ENCODE measurements around the gene PVALB.

The PVALB gene

DNA sequence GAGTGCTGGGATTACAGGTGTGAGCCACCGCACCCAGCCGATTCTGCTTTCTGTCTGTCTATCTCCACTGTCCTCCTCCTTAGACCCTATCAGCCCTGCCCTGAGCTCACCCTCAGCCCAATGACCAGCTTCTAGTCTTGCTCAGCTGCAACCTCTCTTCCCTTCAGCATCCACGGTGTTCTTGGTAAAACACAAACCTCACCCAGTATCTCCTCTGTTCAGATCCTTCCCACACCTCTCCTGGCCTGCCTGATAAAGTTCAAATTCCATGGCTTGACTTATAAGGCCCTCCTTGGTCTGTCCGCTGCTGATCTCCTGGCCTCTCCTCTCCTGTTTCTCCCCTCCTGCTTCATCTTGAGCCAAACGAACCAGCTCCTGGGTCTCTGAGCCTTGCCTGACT is 29.4 kb upstream of the PVALB start:
- no peak for DNase-seq (ENCODE audit: low read depth)

DNA sequence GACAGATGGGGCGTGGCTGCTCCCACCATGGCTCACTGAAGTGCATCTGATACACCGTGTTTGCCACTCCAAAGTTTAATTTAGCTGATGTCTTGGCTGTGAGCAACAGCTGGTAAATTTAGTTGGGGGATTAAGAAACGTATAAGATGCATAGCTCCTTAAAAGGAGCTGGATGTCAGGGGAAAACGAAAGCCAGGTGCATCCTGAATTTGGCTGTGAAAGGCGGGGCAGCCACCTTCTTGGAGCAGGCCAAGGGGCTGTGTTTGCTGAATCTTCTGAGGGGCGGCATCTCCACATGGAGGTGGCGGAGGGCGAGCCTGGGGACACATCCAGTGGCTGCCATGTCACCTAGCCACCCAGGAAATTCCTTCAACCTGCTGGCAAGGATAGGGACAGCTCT is 23.3 kb upstream of the PVALB start:
- DNase-seq (ENCODE audit: low read depth): no peak

DNA sequence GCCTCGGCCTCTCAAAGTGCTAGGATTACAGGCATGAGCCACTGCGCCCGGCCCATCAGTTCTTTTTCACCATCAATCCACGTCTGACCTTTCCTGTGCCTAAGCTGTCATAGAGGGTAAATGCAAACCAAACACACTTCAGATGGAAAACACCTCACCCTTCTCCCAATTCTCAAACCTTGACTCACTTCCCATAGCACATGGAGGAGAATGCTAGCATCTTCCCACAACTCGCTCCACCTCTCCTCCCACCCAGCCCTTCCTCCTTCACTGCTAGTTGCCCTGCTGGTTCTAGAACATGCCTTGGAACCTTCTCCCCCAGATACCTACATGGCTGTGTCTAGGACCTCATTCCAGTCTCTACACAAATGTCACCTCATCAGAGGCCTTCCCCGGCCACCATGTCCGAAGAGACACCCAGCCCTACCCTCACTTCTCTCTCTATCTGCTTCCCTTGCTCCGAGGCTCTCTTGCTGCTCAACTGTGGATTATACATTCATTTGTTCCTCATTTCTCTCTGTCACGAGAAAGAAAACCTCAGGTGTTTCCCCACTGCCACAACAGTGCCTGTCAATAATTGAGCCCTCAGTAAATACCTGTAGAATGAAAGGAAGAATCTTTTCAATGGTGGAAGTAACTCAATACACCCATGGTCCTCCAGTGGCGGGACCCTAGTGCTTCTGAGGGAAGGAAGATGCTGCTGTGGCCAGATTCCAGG is 22.7 kb upstream of the PVALB start:
- no peak for DNase-seq (ENCODE audit: low read depth)

DNA sequence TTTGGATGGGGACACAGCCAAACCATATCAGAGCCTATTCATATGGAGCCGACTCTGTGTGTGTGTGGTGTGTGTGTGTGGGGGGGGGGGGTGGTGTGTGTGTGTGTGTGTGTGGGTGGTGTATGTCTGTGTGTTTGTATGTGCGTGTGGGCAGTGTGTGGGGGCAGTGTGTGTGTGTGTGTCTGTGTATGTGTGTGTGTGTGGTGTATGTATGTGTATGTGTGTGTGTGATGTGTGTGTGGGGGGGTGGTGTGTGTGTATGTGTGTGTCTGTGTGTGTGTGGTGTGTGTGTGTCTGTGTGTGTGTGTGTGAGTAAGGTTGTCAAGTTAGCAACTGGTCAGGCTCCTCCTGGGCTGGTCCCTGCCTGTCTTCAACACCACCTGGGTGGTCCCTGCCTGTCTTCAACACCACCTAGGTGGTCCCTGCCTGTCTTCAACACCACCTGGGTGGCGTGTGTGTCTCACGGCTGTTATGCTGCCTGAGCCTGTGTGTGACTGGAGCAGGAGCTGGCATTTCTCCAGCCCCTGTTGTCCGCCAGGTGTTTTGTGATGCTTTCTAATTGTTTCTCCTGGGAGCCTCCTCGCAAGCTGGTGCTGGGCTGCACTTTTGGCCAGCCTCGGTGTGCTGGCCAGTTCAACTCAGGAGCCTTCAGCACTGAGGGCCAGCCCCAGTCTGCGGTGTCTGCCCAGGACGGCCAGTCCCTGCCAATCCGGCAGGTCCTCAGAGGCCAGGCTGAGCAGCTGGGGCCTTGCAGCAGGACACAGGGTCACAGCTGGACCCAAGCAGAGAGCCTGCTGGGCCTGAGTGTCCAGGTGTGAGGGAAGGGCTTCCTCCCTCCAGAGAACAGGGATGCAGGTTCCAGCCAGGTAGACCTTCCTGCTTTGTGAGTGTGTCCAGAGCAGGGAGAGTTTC is 21.5 kb upstream of the PVALB start:
- no peak for DNase-seq (ENCODE audit: low read depth)

DNA sequence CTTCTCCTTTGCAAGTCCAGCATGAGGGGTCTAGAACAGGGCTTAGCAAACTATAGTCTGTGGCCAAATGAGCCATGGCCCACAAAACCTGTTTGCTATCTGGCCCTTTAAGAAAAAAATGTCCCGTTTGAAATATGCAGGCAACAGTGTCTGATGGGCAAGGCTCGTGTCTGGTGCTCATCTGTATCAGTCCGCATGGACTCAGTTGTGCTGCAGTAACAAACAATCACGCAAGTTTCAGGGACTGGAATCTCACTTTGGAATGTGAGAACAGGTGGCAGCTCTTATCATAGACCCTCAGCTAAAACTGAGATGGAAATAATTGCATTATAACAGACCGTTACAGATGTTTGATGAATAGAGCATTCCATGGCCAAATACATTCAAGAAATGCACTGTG is 19.1 kb upstream of the PVALB start:
- no peak for DNase-seq (ENCODE audit: low read depth)

DNA sequence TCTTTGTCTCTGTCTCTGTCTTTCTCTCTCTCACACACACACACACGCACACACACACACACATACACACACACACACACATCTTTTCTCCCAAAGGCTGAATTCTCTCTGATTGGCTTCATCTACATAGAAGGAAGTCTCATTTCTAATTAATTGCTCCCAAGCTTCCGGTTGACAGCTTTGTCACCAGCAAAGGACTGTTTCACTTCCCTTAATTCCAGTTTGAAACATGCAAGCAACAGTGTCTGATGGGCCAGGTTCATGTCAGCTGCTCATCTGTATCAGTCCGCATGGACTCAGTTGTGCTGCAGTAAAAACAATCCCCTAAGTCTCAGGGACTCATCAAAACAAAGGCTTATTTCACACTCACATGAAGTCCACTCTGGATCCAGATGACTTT is 16.2 kb upstream of the PVALB start:
- no peak for DNase-seq (ENCODE audit: low read depth)

DNA sequence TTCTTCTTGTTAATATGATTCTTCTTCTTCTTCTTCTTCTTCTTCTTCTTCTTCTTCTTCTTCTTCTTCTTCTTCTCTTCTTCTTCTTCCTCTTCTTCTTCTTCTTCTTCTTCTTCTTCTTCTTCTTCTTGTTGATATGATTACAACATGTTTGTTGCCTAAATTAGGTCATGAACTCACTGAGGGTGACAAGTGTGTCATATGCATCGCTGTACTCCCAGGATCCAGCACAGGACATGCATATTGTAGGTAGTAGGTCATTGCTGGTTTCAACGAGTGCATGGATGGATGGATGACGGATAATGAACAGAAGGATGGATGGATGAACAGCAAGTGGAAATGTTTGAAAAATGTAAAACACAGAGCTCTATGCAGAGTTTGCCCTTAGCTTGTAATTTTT is 14.9 kb upstream of the PVALB start:
- no peak for DNase-seq (ENCODE audit: low read depth)

DNA sequence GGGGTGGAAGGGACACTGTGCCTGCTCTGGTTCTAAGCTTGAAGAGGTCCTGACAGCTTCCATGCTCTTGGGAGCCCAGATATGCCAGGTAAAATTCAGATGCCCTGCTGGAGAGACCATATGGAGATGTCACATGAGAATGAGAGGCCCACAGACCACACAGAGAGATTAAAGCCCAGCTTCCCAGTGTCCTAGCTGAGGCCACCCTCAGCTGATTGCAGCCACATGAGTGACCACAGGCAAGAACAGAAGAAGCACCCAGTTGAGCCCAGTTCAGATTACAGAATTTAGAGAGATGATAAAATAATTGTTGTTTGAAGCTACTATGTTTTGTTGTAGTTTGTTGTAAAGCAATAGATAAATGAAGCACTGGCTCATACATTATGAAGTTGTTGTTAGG is 14.4 kb upstream of the PVALB start:
- no peak for DNase-seq (ENCODE audit: low read depth)

DNA sequence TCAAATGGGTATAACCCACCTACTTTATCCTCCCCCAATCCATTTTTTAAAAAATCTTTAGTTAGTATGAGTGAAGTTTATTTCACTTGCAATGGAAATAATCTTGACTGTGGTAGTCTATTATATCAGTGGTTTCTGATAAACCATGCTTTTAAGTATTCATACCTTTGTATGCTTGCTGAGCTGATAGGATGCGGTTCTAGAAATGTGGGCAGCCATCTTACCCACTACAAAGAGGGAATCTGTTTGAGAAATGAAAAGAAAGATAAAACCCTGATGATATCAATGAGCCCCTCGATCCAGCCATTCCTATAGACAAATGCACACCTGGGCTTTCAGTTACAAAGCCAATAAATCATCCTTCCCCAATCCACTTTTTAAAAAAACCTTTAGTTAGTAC is 13.8 kb upstream of the PVALB start:
- DNase-seq (ENCODE audit: low read depth): no peak

DNA sequence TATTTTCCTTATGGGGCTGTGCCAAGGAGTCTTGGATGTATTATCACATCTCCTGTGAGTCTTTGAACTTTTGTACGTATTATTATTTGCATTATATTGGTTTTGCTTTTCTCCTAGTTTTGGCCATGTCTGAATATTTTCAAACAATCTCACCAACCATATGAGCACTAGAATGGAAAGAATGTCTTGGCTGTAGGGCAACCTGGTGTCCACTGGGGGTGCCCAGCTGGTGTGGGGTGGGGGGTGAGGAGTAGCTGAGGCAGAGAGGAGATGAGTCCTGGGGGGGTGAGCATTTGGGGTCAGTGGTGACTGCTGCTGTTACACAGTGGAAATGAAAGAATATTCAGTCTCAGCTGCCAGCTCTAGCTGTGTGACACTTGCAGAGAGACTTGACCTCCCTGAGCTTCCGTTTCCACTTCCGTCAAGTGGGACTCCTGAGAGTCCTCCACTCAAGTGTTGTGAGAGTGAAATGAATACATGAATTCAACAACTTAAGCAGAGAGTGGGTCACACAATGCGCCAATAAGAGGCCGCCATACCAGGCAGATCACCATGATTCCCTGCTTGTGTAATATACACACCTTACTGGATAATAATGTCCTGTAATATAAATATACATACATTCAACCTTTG is 12.7 kb upstream of the PVALB start:
- no peak for DNase-seq (ENCODE audit: low read depth)

DNA sequence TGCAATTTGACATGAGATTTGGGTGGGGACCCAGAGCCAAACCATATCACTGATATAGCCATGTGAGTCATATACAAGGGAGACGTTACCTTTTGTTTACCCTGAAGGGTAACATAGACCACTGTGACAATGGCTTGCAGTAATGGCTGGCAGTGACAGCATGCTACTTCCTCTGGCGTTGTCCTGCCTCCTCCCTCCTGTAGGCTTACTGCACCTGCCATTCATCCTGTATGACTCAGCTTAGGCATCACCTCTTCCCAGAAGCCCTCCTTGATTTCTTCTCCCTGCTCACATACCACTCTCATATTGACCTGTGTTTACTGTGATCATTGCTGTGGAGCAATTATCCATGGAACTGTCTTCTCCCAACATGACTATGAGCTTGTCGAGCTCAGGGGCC is 12.0 kb upstream of the PVALB start:
- DNase-seq (ENCODE audit: low read depth): no peak

DNA sequence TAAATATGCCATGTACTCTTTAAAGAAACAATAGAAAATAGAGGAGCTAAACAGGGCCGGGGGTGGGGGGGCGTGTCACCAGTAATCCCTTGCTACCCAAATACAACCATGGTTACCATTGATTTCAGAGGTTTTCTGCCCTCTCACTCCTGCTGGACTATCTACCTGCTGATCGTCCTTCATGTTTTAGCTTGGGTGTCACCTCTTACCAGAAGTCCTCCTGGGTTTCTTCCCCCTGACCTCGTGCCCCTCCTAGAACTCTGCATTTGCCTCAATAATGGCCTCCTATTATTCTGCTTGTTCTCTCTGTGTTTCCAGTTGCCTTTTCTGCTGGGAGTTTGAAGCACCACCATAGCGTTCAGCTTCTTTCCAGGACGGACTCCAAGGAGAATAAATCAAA is 9.4 kb upstream of the PVALB start:
- DNase-seq (ENCODE audit: low read depth): no peak

DNA sequence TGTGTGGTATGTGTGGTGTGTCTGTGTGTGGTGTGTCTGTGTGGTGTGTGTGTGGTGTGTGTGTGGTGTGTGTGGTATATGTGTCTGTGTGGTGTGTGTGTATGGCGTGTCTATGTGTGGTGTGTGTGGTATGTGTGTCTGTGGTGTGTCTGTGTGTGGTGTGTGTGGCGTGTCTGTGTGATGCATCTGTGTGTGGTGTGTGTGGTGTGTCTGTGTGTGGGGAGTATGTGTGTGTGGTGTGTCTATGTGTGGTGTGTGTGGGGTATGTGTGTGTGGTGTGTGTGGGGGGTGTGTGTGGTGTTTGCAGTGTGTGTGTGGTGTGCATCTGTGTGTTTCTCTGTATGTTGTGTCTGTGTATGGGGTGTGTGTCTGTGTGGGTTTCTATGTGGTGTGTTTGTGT is 7.8 kb upstream of the PVALB start:
- no peak for DNase-seq (ENCODE audit: low read depth)

DNA sequence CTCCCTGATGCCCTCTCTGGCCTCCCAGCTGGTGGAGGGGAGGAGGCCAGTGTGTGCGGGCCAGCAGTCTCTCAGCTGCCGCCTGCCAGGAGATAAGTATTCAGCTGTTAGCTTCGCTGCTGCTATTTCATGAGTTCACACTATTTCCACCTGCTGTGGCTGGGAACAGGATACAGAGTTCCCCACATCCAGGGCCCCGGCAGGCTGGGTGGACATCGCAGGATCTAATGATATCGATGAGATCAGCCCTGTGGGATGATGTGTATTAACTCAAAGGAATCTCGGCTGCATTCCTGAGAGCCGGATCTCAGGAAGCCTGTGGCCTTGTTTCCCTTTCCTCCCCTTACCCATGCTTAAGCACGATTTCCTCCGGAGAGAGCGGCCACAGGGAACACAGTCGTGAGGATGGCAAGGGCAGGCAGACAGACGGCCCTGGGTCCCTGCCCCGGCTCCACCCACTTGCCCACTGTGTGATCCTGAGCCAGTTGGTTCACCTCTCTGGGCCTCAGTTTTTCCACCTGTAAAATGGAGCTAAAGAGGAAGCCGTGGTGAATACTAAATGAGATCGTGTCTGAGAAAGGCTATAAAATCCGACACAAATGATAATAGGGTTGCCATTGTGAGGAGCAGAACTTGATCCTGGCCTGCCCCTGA is 6.5 kb upstream of the PVALB start:
- no peak for DNase-seq (ENCODE audit: low read depth)

DNA sequence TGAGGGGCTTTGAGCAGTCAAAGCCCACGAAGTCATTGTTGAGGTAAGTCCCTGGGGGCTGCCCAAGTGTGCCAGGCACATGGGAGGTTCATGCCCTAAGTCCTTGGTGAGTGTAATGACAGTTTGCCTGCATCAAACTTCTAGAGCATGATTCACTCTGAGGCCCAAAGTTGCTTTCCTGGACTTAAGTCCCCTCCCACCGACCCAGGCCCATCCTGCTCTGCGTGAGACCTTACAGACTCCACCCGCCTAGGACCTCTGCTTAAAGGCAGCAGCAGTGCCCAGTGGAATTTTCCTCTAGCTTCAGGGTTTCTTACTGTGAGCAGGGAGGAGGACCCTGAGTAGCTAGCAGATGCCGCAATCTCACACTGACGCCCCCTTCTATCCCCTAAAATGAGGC is 5.7 kb upstream of the PVALB start:
- DNase-seq (ENCODE audit: low read depth): no peak

DNA sequence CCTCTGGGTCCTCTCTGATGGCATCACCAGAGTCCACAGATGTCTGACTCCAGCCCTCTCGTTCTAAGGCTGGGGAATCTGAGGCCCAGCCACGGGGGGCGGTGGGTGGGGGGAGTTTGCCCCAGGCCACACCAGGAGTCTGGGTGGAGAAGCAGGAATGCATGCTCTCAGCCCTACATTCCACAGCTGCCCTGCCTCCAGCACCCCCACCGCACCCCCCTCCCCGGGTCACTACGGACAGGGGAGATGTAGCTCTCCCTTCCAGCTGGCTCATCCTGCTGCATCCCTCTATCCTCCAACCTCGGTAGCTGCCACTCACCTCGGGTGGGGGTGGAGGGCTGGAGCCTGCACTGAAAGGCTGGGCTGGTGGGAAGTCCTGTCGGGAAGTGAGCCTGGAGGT is 2.3 kb upstream of the PVALB start:
- no peak for DNase-seq (ENCODE audit: low read depth)

DNA sequence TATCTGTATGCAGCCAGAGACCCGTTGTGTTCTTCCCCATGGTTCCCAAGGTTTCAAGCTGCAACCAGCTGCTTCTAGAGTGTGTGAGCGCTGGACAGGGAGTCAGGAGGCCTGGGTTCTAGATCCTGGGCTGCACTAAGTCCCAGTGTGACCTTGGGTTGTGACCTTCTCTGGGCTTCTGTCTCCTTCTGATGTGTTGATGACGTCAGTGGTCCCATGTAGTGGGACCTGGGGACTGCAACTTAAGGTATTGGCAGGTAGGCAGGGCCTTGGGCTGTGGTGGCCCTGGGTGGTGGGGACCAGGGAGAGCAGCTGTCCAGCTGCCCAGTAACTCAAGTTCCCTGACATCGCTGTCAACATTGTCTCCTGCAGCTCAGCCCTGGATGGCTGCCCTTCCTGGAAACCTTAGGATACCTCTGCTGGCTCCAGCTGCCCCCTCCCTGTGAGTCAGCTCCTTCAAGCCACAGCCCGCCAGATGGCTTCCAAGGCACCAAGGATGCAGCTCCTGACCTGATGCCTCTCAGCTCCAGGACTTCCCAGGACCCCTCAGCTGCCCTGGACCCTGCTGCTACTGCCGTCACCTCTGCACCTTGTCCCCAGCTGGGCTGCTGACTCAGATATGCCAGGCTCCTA is 1.3 kb upstream of the PVALB start:
- no peak for DNase-seq (ENCODE audit: low read depth)

DNA sequence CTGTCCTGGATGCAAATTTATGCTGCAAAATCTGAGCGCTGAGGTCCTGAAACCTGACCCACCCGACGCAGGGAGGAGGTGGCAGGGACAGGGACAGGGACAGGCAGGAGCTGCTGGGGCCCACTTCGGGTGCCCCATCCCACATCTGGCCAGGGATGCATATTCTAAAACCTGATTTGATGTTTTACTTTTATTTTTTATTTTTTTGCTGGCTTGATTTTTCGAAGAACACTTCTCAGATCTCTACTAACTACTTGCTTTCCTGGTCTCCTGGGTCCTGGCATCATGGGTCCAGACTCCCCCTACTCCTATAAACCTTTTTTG is 652 bp upstream of the PVALB start:
- DNase-seq (ENCODE audit: low read depth): no peak

DNA sequence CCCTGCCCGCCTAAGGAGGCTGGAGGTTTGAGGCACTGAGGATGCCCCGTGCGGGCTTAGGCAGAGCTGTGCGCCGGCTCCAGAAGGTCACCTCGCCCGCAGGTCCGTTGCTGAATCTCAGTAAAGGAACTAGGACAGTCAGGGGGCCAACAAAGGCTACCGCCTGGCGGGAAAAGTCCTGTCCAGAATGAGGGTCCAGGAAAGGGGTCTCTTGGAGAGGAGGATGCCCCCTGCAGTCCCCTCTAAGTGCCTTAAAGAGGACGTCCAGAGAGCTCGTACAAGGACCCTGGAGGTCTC is 548 bp downstream of the PVALB start:
- no peak for DNase-seq (ENCODE audit: low read depth)

DNA sequence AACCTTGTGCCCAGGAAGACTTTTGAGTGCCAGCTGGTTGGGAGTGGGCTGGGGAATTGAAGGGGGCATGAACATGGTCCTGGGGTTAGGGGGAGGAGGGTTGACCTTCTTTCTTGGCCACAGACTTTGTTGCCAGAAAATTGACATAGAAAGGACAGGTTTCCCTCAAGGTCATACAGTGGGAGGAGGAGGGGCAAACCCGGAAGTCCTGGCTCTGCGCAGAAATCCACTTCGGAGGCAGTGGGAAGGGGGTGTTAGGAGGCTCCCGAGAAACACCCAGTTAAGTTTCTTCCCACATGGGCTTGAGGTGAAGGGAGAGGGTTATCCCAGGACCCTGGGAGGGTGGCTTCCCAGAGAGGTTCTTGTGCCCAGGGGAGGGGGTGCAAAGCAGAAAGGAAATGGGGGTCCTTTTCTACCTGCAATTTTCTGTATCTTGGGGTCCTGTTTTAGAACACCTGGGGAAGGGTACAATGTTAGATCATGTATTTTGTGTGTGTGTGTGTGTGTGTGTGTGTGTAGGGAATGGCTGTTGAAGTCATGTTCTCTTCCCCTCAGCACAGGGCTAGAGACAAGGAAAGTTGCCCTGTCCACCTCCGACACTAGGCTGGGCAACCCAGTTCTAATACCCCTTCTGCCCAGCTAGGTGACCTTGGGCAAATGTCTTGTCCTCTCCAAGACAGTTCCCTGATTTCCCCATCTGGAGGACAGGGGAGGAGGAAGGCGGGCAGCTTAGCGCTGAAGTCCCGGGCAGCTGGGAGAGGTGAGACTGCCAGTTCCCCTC is 1.1 kb downstream of the PVALB start:
- DNase-seq (ENCODE audit: low read depth): no peak

DNA sequence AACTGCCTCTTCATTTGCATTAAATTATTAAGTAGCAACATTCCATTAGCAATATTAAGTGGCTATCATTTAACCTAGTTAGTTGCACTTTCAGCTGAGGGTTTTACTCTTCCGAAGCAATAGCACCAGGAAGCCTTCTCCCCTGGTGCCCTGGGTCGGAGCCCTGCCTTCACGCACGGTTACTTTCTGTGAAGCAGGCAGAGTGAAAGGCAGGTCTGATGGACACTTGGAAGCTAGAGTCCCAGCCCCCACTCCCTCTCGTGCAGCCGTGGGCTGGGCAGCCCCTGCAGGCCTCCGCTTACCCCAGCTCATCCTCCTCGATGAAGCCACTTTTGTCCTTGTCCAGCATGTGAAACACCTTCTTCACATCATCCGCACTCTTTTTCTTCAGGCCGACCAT is 2.0 kb downstream of the PVALB start:
- DNase-seq (ENCODE audit: low read depth): no peak
